IMR-90 (cell line): ENCODE measurements around the gene ABHD17A. TPM values are rescaled to one million over a fixed set of nuclear protein-coding genes. Genes with fewer than 3 reads are reported as not detected.

Experiments used
- ATAC-seq: fragments of 200-7000 bp; cut with Tn5 transposase; 2 replicates; pipeline ENCODE4 v1.9.1; 2020; ENCODE audit warnings: low read depth, mild to moderate bottlenecking, moderate library complexity
- BruUV-seq: library from RNA; stranded (reverse); fragments of 400-500 nt; replicated peaks from 2 replicates; lab custom pipeline; 2021; lab: Mats Ljungman, UMichigan
- CTCF ChIA-PET: fragments of 300-600 bp; formaldehyde crosslinking; extraction: SDS; loops from one replicate; lab custom pipeline; 2021; ENCODE audit warnings: antibody characterized with exemption; lab: Yijun Ruan, JAX
- POLR2A ChIA-PET: fragments of 300-600 bp; sonication (Branson Sonifier 250); formaldehyde crosslinking; loops from one replicate; lab custom pipeline; 2022; ENCODE audit warnings: antibody characterized with exemption; ENCODE audit not compliant: unreplicated experiment; lab: Charles Lee
- DNase-seq: peaks from one replicate; pipeline ENCODE4 v3.0.0; 2013
- H2AFZ ChIP-seq: replicated peaks from 2 replicates; pipeline ENCODE3; 2013; ENCODE audit warnings: low read length, mild to moderate bottlenecking; ENCODE audit not compliant: poor library complexity
- H2AK5ac ChIP-seq: 2 replicates; pipeline ENCODE4 v1.6.1; 2013; ENCODE audit warnings: low read depth, low read length, inconsistent platforms
- H2AK9ac ChIP-seq: replicated peaks from 2 replicates; pipeline ENCODE3; 2013; ENCODE audit warnings: mild to moderate bottlenecking, low read depth, low read length, moderate library complexity; ENCODE audit not compliant: poor library complexity
- H2BK120ac ChIP-seq: 2 replicates; pipeline ENCODE4 v1.6.1; 2013; ENCODE audit warnings: low read depth, low read length, inconsistent platforms
- H2BK15ac ChIP-seq: 3 replicates; pipeline ENCODE4 v1.6.1; 2013; ENCODE audit warnings: low read depth, low read length, inconsistent platforms
- H2BK20ac ChIP-seq: 2 replicates; pipeline ENCODE4 v1.6.1; 2013; ENCODE audit warnings: low read depth, mild to moderate bottlenecking, inconsistent platforms, low read length, moderate library complexity
- H2BK5ac ChIP-seq: 2 replicates; pipeline ENCODE4 v1.6.1; 2013; ENCODE audit warnings: mild to moderate bottlenecking, low read depth, low read length, inconsistent platforms; ENCODE audit not compliant: poor library complexity, severe bottlenecking
- H3K14ac ChIP-seq: replicated peaks from 2 replicates; pipeline ENCODE4 v1.6.1; 2013; ENCODE audit warnings: low read depth, low read length, inconsistent platforms
- H3K18ac ChIP-seq: 2 replicates; pipeline ENCODE4 v1.6.1; 2013; ENCODE audit warnings: low read depth, low read length, control low read depth
- H3K23ac ChIP-seq: 2 replicates; pipeline ENCODE4 v1.6.1; 2013; ENCODE audit warnings: low read depth, low read length, inconsistent platforms
- H3K27ac ChIP-seq: 2 replicates; pipeline ENCODE4 v1.5.1; 2013; ENCODE audit warnings: mild to moderate bottlenecking, control low read depth, low read length; ENCODE audit not compliant: insufficient read depth
- H3K27me3 ChIP-seq: 2 replicates; pipeline ENCODE4 v1.6.1; 2013; ENCODE audit warnings: low read length; ENCODE audit not compliant: control insufficient read depth, insufficient read depth
- H3K36me3 ChIP-seq: 2 replicates; pipeline ENCODE4 v1.6.1; 2013; ENCODE audit warnings: low read length, mixed read lengths; ENCODE audit not compliant: control insufficient read depth, insufficient read depth
- H3K4ac ChIP-seq: 2 replicates; pipeline ENCODE4 v1.6.1; 2013; ENCODE audit warnings: low read depth, low read length, inconsistent platforms
- H3K4me1 ChIP-seq: 2 replicates; pipeline ENCODE4 v1.6.1; 2013; ENCODE audit warnings: low read length, mixed read lengths; ENCODE audit not compliant: control insufficient read depth, insufficient read depth
- H3K4me2 ChIP-seq: 2 replicates; pipeline ENCODE4 v1.6.1; 2013; ENCODE audit warnings: low read depth, mild to moderate bottlenecking, control low read depth, low read length, moderate library complexity
- H3K4me3 ChIP-seq: 2 replicates; pipeline ENCODE4 v1.5.1; 2013; ENCODE audit warnings: low read depth, mild to moderate bottlenecking, control low read depth, low read length, moderate library complexity; ENCODE audit not compliant: insufficient read depth
- H3K56ac ChIP-seq: 2 replicates; pipeline ENCODE4 v1.6.1; 2013; ENCODE audit warnings: low read length, inconsistent platforms; ENCODE audit not compliant: insufficient read depth; ENCODE audit errors: extremely low read depth
- H3K79me1 ChIP-seq, 2 experiments: 2 replicates each; pipeline ENCODE4 v1.6.1; 2013; ENCODE audit warnings: low read length in 2 of 2, inconsistent platforms in 1 of 2, low read depth in 1 of 2
- H3K9ac ChIP-seq: 2 replicates; pipeline ENCODE4 v1.6.1; 2013; ENCODE audit warnings: low read depth, low read length, control low read depth
- H3K9me1 ChIP-seq: 2 replicates; pipeline ENCODE4 v1.6.1; 2013; ENCODE audit warnings: low read length, inconsistent platforms; ENCODE audit not compliant: insufficient read depth
- H3K9me3 ChIP-seq: 2 replicates; pipeline ENCODE4 v1.6.1; 2013; ENCODE audit warnings: low read length; ENCODE audit not compliant: control insufficient read depth, insufficient read depth
- H4K20me1 ChIP-seq: 2 replicates; pipeline ENCODE4 v1.6.1; 2013; ENCODE audit warnings: low read length, inconsistent platforms; ENCODE audit not compliant: insufficient read depth
- H4K5ac ChIP-seq: 2 replicates; pipeline ENCODE4 v1.6.1; 2013; ENCODE audit warnings: mild to moderate bottlenecking, low read depth, low read length, control low read depth
- H4K8ac ChIP-seq, 2 experiments: 2 replicates each; pipeline ENCODE4 v1.6.1; 2013; ENCODE audit warnings: low read depth in 2 of 2, low read length in 2 of 2, control low read depth in 1 of 2, inconsistent platforms in 1 of 2
- H4K91ac ChIP-seq: 2 replicates; pipeline ENCODE4 v1.6.1; 2013; ENCODE audit warnings: low read depth, low read length, inconsistent platforms; ENCODE audit not compliant: insufficient read depth
- BHLHE40 ChIP-seq: fragments of 150-350 bp; IDR thresholded peaks from 2 replicates; pipeline ENCODE4 v1.6.1; 2016; ENCODE audit warnings: mild to moderate bottlenecking, low read depth, low read length
- CEBPB ChIP-seq: IDR thresholded peaks from 2 replicates; pipeline ENCODE4 v1.6.1; 2012; ENCODE audit warnings: low read depth, low read length, improper control_type of control experiment
- NFE2L2 ChIP-seq: fragments of 150-350 bp; IDR thresholded peaks from 2 replicates; pipeline ENCODE4 v1.6.1; 2016; ENCODE audit warnings: low read depth, mild to moderate bottlenecking, low read length
- POLR2A ChIP-seq: IDR thresholded peaks from 2 replicates; pipeline ENCODE4 v1.6.1; 2012; ENCODE audit warnings: mild to moderate bottlenecking, low read depth, low read length
- RFX5 ChIP-seq: IDR thresholded peaks from 2 replicates; pipeline ENCODE4 v1.8.0; 2012; ENCODE audit warnings: low read depth, mild to moderate bottlenecking, low read length, moderate library complexity
- WGBS, 2 experiments: methylation state at CpG; one replicate each; pipeline versions ENCODE4 v1.1.5 to v1.1.7; 2013; ENCODE audit warnings: missing lambda C conversion rate in 2 of 2; ENCODE audit not compliant: insufficient read length in 1 of 2; ENCODE audit errors: extremely low coverage in 2 of 2; 5-methylcytosine and 5-hydroxymethylcytosine counted together
- dilution Hi-C: fragments of 300-500 bp; cut with HindIII; formaldehyde crosslinking; loops from one replicate; pipeline ENCODE4 v1.14.3; 2018; ENCODE audit warnings: low sequenced_read_pairs; ENCODE audit not compliant: unreplicated experiment
- in situ Hi-C: fragments of 300-500 bp; cut with MboI; formaldehyde crosslinking; loops from 3 replicates; pipeline ENCODE4 v1.14.3; 2019; ENCODE audit warnings: low sequenced_read_pairs, inconsistent platforms, mixed read lengths
- intact Hi-C: fragments of 100-400 bp; cut with micrococcal nuclease; formaldehyde crosslinking; loops from 2 replicates; pipeline ENCODE4 v1.10.0; 2022
- polyA plus RNA-seq, 3 experiments: library from polyadenylated mRNA; depleted of rRNA; stranded (reverse); fragments of >200 nt; gene quantifications; 2 replicates each; pipeline ENCODE4 v1.2.3, GENCODE V29; 2012; ENCODE audit warnings: low replicate concordance in 1 of 3
- total RNA-seq: library from RNA; depleted of rRNA; stranded (reverse); fragments of >200 nt; gene quantifications from 2 replicates; pipeline ENCODE4 v1.2.3, GENCODE V29; 2012

ABHD17A gene
- total and polyA plus RNA-seq, 2 of the 4 experiments (the other 2 are of a cell fraction), result 37.8 to 76.2 TPM

- Histone ChIP-seq H2BK5ac (no peak overlapping the region), H2AK5ac (no peak overlapping the region), H3K14ac (no peak overlapping the region), H4K8ac (no peak overlapping the region), H3K4me3 (no peak overlapping the region), H3K4ac (no peak overlapping the region), H3K27ac (no peak overlapping the region), H2AFZ (no peak overlapping the region), H3K36me3 (peaks cover 17% of the 10 kb centered on the region; the same call in 1 of the 2 replicates), H3K4me1 (peaks cover 10% of the 10 kb centered on the region), H3K9me1 (peaks cover 7% of the 10 kb centered on the region; the same call in 1 of the 2 replicates), H3K4me2 (no peak overlapping the region), H2AK9ac (no peak overlapping the region), H3K23ac (no peak overlapping the region), H4K91ac (no peak overlapping the region), H2BK20ac (no peak overlapping the region), H3K9ac (no peak overlapping the region), H2BK15ac (no peak overlapping the region), H3K56ac (no peak overlapping the region), H3K79me1 (peaks cover 19 to 79% of the 10 kb centered on the region in 2 experiments), H3K9me3 (no peaks in the 10 kb centered on the region), H2BK120ac (no peak overlapping the region), H4K20me1 (peaks cover 62% of the 10 kb centered on the region), H3K27me3 (no peaks in the 10 kb centered on the region), H3K18ac (no peak overlapping the region), H4K5ac (no peak overlapping the region)
- POLR2A ChIA-PET, result no interaction called here
- dilution Hi-C loops, result no loop called here
- TF ChIP-seq CEBPB (peak; percentile 69), RFX5 (no peak), NFE2L2 (no peak), POLR2A (no peak), BHLHE40 (no peak)
- no TSS peak for BruUV-seq
- in situ Hi-C loops, result no loop called here
- intact Hi-C loops, result no loop called here
- DNase-seq (peak; percentile 20), ATAC-seq (no peak)
- 82% methylated on average over 6 of the region's 10 CpGs; no CpG with 5 or more reads in 1 of the 2 experiments for WGBS, 2 experiments
- CTCF ChIA-PET, result no interaction called here
Observed at GRCh38 chr19:1910177-1910576, 24.9 kb upstream of the ABHD17A start.
